Subcutaneous abdominal adipose tissue (tissue), 5 donors: ENCODE measurements around the gene MS4A6E.

Experiments used
- H3K27ac ChIP-seq: one replicate; pipeline ENCODE4 v1.7.0; 2013; ENCODE audit warnings: low read depth, mild to moderate bottlenecking, inconsistent platforms, low read length, moderate library complexity
- H3K27me3 ChIP-seq, 5 donors: one replicate each; pipeline ENCODE4 v1.7.0; 2013; ENCODE audit warnings: low read length in 5 of 5, inconsistent platforms in 1 of 5; ENCODE audit not compliant: control insufficient read depth in 5 of 5, insufficient read depth in 4 of 5
- H3K36me3 ChIP-seq, 5 donors: one replicate each; pipeline ENCODE4 v1.7.0; 2013; ENCODE audit warnings: low read length in 5 of 5; ENCODE audit not compliant: control insufficient read depth in 5 of 5, insufficient read depth in 5 of 5
- H3K4me1 ChIP-seq, 5 donors: one replicate each; pipeline ENCODE4 v1.7.0; 2013; ENCODE audit warnings: low read length in 5 of 5, mild to moderate bottlenecking in 3 of 5, moderate library complexity in 1 of 5; ENCODE audit not compliant: control insufficient read depth in 5 of 5, insufficient read depth in 5 of 5
- H3K4me3 ChIP-seq, 5 donors: one replicate each; pipeline ENCODE4 v1.7.0; 2013; ENCODE audit warnings: low read length in 5 of 5, low read depth in 1 of 5
- H3K9ac ChIP-seq, 5 donors: one replicate each; pipeline ENCODE4 v1.7.0; 2013; ENCODE audit warnings: low read length in 5 of 5, mild to moderate bottlenecking in 4 of 5, moderate library complexity in 3 of 5
- H3K9me3 ChIP-seq, 5 donors: one replicate each; pipeline ENCODE4 v1.7.0; 2013; ENCODE audit warnings: low read length in 5 of 5; ENCODE audit not compliant: control insufficient read depth in 5 of 5
- donor health status: healthy.
- donor health status: healthy.
- donor health status: healthy.
- donor health status: healthy.
- donor health status: healthy.

Gene MS4A6E

GRCh38 chr11:60305906-60306619, 21.0 kb upstream of the MS4A6E start:
- H3K4me3 ChIP-seq = no peak overlapping the region
- H3K4me1 ChIP-seq = no peaks in the 10 kb centered on the region
- no peak overlapping the region for H3K27ac ChIP-seq
- no peak overlapping the region for H3K9ac ChIP-seq
- H3K9me3 ChIP-seq = no peaks in the 10 kb centered on the region
- no peaks in the 10 kb centered on the region for H3K27me3 ChIP-seq
- peaks cover 0 to 3% (median 0%) of the 10 kb centered on the region in 5 donors for H3K36me3 ChIP-seq

- no peak overlapping the region for H3K4me3 ChIP-seq
- H3K4me1 ChIP-seq = no peaks in the 10 kb centered on the region
- no peaks in the 10 kb centered on the region for H3K9me3 ChIP-seq
- H3K27me3 ChIP-seq = no peaks in the 10 kb centered on the region
- H3K9ac ChIP-seq = no peak overlapping the region
- peaks cover 0 to 3% (median 0%) of the 10 kb centered on the region in 5 donors for H3K36me3 ChIP-seq
- no peak overlapping the region for H3K27ac ChIP-seq
Observed at GRCh38 chr11:60307507-60308195, 19.4 kb upstream of the MS4A6E start.

- Histone ChIP-seq H3K27ac (no peak overlapping the region), H3K9ac (no peak overlapping the region), H3K9me3 (no peaks in the 10 kb centered on the region), H3K4me1 (no peaks in the 10 kb centered on the region), H3K4me3 (no peak overlapping the region), H3K27me3 (no peaks in the 10 kb centered on the region), H3K36me3 (peaks cover 0 to 3% (median 0%) of the 10 kb centered on the region in 5 donors)
Observed at GRCh38 chr11:60310407-60310998, 16.6 kb upstream of the MS4A6E start.

- Histone ChIP-seq H3K4me3 (no peak overlapping the region), H3K9me3 (peaks cover 6 to 13% (median 11%) of the 10 kb centered on the region in 5 donors), H3K9ac (no peak overlapping the region), H3K4me1 (peaks cover 0 to 3% (median 0%) of the 10 kb centered on the region in 5 donors), H3K36me3 (no peaks in the 10 kb centered on the region), H3K27me3 (peaks cover 0 to 2% (median 0%) of the 10 kb centered on the region in 5 donors), H3K27ac (no peak overlapping the region)
Observed at GRCh38 chr11:60314635-60315321, 12.3 kb upstream of the MS4A6E start.

- Histone ChIP-seq H3K4me3 (no peak overlapping the region), H3K27ac (no peak overlapping the region)
Observed at GRCh38 chr11:60315871-60316270, 11.2 kb upstream of the MS4A6E start.

GRCh38 chr11:60316317-60316716, 10.7 kb upstream of the MS4A6E start:
- Histone ChIP-seq H3K4me1 (peaks cover 0 to 3% (median 0%) of the 10 kb centered on the region in 5 donors), H3K4me3 (no peak overlapping the region), H3K9me3 (peaks cover 8 to 19% (median 15%) of the 10 kb centered on the region in 5 donors), H3K36me3 (no peaks in the 10 kb centered on the region), H3K9ac (no peak overlapping the region), H3K27me3 (peaks cover 0 to 2% (median 0%) of the 10 kb centered on the region in 5 donors), H3K27ac (no peak overlapping the region)

More at GRCh38 chr11:60315871-60316270, 11.2 kb upstream of the MS4A6E start:
- no peaks in the 10 kb centered on the region for H3K36me3 ChIP-seq
- H3K9me3 ChIP-seq = peaks cover 7 to 19% (median 13%) of the 10 kb centered on the region in 5 donors
- no peak overlapping the region for H3K9ac ChIP-seq
- H3K4me1 ChIP-seq = peaks cover 0 to 3% (median 0%) of the 10 kb centered on the region in 5 donors
- peaks cover 0 to 2% (median 0%) of the 10 kb centered on the region in 5 donors for H3K27me3 ChIP-seq

GRCh38 chr11:60318726-60319125, 8.3 kb upstream of the MS4A6E start:
- H3K9me3 ChIP-seq = peaks cover 8 to 21% (median 15%) of the 10 kb centered on the region in 5 donors
- no peak overlapping the region for H3K4me3 ChIP-seq
- H3K27ac ChIP-seq = no peak overlapping the region
- H3K36me3 ChIP-seq = no peaks in the 10 kb centered on the region
- peaks cover 0 to 2% (median 0%) of the 10 kb centered on the region in 5 donors for H3K27me3 ChIP-seq
- H3K4me1 ChIP-seq = peaks cover 0 to 3% (median 0%) of the 10 kb centered on the region in 5 donors
- H3K9ac ChIP-seq = no peak overlapping the region

- H3K36me3 ChIP-seq = no peaks in the 10 kb centered on the region
- peaks cover 0 to under 1% (median 0%) of the 10 kb centered on the region in 5 donors for H3K4me1 ChIP-seq
- H3K9me3 ChIP-seq = peaks cover 8 to 21% (median 15%) of the 10 kb centered on the region in 5 donors
- H3K27ac ChIP-seq = no peak overlapping the region
- H3K27me3 ChIP-seq = peaks cover 0 to 2% (median 0%) of the 10 kb centered on the region in 5 donors
- no peak overlapping the region for H3K9ac ChIP-seq
- H3K4me3 ChIP-seq = no peak overlapping the region
Observed at GRCh38 chr11:60321051-60321450, 6.0 kb upstream of the MS4A6E start.

- H3K27ac ChIP-seq = no peak overlapping the region
- no peak overlapping the region for H3K4me3 ChIP-seq
- no peak overlapping the region for H3K9ac ChIP-seq
- H3K36me3 ChIP-seq = no peaks in the 10 kb centered on the region
- H3K9me3 ChIP-seq = peaks cover 0 to 9% (median 8%) of the 10 kb centered on the region in 5 donors
- H3K4me1 ChIP-seq = no peaks in the 10 kb centered on the region
- no peaks in the 10 kb centered on the region for H3K27me3 ChIP-seq
Observed at GRCh38 chr11:60328460-60328859, 1.4 kb downstream of the MS4A6E start.
